NCI-H82 treated with DMSO at 0.1 percent for 48 hours (cell line): ENCODE data around the gene RCAN2.
"Not testable (repeated sequence)": the region's sequence is repeated elsewhere in the genome, so short reads cannot be mapped to it uniquely, and the experiment has no call there.

Source experiments
- DNase-seq: peaks from one replicate; lab custom pipeline; 2025; ENCODE audit not compliant: unreplicated experiment; lab: John Stamatoyannopoulos, UW

RCAN2 gene

DNA sequence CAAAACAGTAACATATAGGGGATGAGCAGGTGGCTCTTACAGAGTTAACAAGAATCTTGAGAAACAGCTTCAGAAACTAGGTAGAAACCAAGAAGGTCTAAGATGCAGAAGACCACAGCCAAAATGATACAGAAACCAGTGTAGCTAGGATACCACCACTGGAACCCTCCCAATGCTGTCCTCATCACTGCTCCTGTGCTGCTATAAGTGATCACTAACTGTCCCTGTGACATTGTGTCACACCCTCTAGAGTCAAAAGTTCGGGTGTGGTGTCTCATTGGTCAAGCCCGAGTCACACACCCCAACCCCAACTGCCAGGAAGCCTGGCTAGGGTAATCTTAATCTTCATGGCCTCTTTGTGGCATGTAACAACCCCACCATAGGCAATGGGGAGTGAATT is 153.1 kb downstream of the RCAN2 start:
- no peak for DNase-seq

GRCh38 chr6:46334442-46334841 is 156.8 kb downstream of the RCAN2 start:
- DNase-seq: no peak

DNA sequence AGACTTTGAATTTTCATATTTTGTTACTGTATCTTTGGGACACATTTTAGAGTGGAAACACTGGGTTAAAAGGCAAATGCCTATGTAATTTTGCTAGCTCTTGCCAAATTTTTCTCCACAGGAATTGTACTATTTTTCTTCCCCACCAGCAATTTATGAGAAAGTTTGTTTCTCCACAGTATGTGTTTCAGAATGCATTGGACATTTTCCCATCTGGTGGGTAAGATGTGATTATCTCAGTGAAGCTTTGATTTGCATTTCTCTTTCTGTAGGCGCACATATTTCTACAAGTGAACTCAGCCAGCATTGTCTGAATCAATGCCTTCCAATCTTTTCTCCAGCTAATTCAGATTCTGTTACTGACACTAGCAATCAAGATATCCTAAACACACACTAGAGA is 157.8 kb downstream of the RCAN2 start:
- DNase-seq: no peak

- DNase-seq: not testable (repeated sequence)
These were observed 158.8 kb downstream of the RCAN2 start for GRCh38 chr6:46332448-46332847.

DNA sequence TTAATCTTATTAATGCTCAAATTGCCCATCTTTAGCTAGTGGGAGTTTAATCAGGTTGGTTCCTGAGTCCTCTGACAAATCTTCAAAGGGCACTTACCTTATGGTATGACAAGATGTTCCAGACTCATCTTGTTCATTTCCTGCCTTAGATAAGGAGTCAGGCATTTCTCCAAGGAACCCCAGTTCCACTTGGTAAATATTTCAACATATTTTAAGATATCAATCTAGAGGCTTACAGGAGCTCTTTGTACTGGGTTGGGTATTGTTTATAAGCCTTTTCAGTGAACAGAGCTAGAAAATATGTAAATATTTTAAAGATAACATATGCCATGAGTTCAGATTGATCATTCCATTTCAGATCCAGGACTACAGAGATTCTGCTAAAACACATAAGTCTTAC is 159.8 kb downstream of the RCAN2 start:
- no peak for DNase-seq

DNA sequence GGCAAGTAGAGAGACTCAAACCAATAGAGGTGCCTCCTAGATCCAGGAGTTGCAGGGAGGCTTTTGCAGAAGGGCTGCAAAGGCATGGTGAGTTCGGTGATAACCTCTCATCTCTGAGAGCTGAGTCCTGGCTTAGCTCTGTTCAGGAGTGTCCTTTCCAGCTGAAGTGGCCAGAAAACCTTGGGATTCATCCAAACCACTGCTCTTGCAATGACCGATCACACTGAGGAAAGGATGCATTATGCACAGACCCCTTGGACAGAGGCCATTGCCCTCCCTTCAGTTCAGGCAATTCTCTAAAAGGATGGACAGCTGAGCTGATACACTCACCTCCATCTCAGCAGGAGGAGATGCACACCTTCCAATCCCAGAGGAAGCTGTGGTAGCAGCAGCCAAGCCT is 161.7 kb downstream of the RCAN2 start:
- no peak for DNase-seq

DNA sequence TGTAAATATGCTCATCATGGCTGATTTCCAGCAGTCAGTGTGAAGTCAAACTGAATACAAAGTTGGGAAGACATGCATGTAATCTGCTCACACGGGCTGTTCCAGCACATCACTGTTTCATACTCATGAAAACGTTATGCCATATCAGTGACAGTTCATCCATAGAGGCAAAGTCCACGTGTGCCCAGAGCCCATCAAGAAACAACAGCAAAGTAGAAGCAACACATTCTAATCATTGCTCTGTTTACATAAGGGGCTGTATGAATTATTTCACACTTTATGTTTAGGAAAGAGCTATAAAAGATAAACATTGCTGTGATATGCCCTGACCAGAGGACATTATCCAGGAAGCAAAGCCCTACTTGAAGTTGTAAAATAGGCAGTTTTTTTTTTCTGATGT is 163.5 kb downstream of the RCAN2 start:
- DNase-seq: no peak

DNA sequence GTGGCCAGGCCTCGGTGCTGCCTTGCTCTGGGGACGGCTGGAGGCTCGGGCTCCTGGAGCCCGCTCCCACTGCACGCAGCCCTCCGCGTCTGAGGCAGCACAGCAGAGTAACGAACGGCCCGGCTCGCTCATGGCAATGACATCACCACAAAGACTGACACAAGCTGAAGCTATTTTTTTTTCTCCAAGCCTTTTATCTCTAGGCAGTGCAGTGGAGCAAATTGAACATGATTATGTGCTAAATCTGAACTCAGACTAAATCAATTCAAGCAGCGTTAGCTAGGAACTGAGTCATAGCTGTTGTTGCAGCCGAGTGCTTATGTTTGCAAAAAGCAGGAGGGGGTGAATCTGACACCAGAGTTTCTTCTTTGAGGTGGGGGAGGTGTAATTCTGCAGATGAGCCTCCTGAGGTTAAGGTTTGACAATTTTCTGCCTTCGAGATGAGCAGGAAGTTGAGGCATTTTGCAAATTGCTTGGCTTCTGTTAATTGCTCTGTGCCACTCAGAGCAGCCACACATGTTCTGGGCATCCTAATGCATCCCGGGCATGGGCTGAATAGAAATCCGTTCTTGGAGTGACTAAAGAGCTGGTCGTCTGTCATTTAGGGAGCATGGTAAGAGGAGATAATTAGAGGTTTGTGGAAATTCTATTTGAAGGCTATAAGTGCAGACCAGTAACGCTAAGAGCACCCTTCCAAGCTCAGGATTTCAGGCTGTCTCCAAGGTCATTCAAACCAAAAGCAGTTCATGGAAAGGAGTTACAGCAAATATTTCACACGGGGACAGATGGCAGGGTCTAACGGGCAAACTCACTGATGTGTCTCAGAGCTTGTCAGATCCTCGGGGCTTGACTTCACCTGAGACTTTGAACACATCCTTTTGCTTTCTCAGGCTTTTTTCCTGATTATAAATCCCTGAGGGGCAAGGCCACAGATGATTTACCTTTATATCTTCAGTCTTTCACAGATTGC is 165.4 kb downstream of the RCAN2 start:
- no peak for DNase-seq

- no peak for DNase-seq
These were observed 166.5 kb downstream of the RCAN2 start for GRCh38 chr6:46324706-46325105.

- DNase-seq: no peak
These were observed 167.2 kb downstream of the RCAN2 start for GRCh38 chr6:46323966-46324622.

DNA sequence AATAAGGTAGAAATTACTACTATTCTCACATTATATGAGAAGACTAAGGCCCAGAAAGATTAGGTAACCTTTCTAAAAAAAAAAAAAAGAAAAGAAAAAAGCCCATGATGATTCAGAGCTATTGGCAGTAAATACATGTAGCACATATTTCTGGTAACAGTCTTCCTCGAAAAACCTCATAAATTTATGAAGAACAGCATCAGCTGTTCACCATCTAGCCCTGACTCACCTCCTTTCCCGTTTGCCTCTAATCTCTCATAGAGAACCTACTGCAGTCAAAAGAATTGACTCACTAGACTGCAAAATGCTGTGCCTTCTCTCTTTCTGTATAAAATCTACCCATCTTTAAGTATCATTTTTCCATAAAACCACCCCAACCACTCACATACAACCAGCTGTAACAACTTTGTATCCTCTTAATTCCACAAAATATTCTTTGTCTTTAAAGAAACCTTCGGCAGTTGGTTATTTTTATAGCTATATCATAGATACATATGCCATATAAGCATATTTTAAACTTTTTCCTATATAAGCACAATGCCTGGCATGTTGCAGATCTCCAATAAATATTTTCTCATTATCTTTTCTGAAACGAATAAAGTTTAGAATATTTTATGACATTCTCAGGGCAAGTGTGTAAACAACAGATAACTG is 167.8 kb downstream of the RCAN2 start:
- no peak for DNase-seq

GRCh38 chr6:46320505-46320904 is 170.7 kb downstream of the RCAN2 start:
- DNase-seq: no peak

- DNase-seq: no peak
These were observed 175.7 kb downstream of the RCAN2 start for GRCh38 chr6:46315589-46315988.

- DNase-seq: no peak
These were observed 178.6 kb downstream of the RCAN2 start for GRCh38 chr6:46312654-46313053.

DNA sequence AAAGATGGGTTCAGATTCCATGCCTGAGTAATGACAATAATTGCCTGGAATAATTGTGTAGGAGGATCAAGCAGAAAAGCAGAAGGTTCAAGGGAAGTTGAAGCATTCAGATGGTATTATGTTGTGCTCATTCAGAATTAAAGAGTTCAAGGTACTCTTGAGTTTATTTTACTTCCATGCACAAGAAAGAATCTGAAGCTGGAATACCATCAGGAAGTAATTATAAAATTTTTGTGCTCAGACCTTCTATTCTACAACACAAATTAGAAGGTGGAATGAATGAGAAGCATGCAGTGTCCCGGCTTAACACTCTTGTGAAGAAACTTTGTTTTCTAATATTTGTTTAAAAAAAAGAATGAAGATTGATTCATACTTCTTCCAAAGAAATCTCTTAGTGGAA is 181.1 kb downstream of the RCAN2 start:
- DNase-seq: no peak

GRCh38 chr6:46306431-46306830 is 184.8 kb downstream of the RCAN2 start:
- no peak for DNase-seq

DNA sequence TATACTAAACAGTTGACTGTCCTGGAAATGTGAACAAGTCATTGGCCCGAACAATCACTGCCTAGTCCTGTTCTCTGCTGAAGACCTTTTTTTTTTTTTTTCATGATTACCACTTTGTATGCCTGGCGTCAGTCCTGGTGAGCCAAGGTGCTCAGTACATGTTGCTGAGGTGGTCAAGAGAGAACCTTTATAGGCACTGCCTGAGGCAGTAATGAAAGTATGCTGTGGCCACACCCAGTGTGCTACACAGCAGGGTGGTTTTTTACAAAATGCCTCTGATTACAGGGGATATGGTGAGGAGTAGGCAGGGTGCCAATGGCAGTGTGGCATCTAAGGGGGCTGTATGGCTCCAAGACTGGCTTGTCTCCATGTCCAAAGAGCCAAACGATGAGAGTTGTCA is 185.4 kb downstream of the RCAN2 start:
- no peak for DNase-seq

DNA sequence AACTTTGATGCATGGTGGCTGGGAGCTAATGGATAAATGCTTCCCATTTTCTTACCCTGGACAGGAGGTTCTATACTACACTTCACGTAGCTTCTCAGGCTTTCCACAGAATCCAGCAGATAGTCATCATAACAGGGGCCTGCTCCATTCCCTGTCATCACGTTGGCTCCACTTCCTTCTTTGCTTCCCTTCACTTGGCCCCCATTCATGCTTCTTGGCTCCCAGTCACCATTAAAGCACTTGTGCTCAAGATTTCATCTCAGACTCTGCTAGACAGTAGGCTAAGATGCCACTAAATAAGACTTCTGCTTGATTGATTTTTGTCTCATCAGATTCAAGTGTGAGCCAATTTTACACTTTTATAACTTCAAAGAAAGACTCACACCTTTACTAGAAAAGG is 186.0 kb downstream of the RCAN2 start:
- DNase-seq: no peak

DNA sequence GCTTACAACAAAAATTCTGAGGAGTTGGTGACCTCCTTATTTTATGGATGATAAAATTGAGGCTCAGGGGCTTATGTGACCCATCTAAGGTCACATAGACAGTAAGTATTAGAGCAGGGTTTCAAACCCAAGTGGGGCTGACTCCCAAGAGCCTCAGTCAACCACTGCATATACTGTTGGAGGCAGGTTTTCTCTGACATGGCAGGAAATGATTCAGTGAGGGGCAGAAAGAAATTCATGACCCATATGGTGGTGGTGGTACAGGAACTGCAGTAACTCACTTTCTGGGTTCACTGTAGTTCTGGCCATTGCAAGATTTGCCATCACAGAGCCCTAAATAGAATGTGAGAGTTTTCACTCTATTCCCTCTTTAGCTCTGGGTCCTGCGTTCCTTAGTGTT is 188.4 kb downstream of the RCAN2 start:
- DNase-seq: no peak

DNA sequence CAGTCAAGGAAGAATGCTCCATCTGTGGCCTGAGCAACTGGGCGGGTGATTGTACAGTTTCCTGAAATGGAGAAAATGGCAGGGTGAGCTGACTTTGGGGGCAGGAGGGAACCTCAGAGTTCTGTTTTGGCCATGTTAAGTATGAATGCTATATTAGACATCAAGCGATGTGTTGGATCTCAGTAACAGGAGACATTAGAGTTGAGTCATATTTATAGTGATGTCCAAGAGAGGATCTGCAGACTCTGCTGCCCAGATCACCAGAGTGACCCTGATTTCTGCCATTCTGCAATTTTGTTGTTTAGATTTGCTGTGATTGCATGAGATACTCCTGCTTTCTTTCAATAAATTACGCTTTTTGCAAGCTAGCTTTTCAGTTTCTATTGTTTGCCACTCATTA is 189.1 kb downstream of the RCAN2 start:
- DNase-seq: no peak

GRCh38 chr6:46299253-46299652 is 192.0 kb downstream of the RCAN2 start:
- no peak for DNase-seq

GRCh38 chr6:46296586-46296985 is 194.7 kb downstream of the RCAN2 start:
- no peak for DNase-seq
